Body of pancreas (tissue), 4 donors: ENCODE data around the gene TRPC4.

Experiments used
- CTCF ChIP-seq, 7 experiments: fragments of 450-650 bp in 4 of 7; fragments of 200-600 bp in 3 of 7; sonication (generic) in 3 of 7; IDR thresholded peaks; one replicate each; pipeline ENCODE4 v1.5.1; 2016 to 2019; ENCODE audit warnings: antibody characterized with exemption in 7 of 7
- POLR2A ChIP-seq, 3 donors: fragments of 450-650 bp; IDR thresholded peaks; one replicate each; pipeline ENCODE4 v1.6.1; 2016; ENCODE audit warnings: antibody characterized with exemption in 3 of 3, mild to moderate bottlenecking in 2 of 3

GRCh38 chr13:37816276-37816675, 53.3 kb downstream of the TRPC4 start:
- TF ChIP-seq CTCF (IDR thresholded peaks at IDR 0.05), result no peak
- TF ChIP-seq POLR2A (IDR thresholded peaks at IDR 0.05), result no peak
